ENCODE measurements around the gene LY6G6C.

The LY6G6C gene

DNA sequence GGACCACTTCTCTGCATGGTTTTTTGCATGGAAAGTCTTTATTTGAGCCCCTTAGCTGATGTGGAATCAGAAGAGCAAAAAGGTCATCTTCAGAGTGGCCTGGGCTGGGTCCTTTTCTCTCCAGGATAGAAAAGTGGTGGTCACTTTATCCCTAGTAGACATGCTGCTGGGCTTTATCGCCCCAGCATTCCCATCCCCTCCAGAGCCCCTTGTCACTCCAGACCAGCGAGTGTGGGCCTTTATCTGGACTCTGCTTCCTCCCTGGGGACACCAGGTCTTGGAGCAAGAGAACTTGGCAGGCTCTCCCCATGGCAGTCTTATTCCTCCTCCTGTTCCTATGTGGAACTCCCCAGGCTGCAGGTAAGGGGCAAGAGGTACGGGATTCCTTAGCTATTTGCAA, 14.9 kb downstream of the LY6G6C start, which contains the start of gene LY6G6F:
TSS of gene LY6G6F (plus strand) at position 268 of the 400 bp plus-strand sequence. CDS start at position 309, 41 bp downstream.
- no peak within 1 kb of the TSS for H3K4me3 ChIP-seq (ENCODE audit: low read length)

DNA sequence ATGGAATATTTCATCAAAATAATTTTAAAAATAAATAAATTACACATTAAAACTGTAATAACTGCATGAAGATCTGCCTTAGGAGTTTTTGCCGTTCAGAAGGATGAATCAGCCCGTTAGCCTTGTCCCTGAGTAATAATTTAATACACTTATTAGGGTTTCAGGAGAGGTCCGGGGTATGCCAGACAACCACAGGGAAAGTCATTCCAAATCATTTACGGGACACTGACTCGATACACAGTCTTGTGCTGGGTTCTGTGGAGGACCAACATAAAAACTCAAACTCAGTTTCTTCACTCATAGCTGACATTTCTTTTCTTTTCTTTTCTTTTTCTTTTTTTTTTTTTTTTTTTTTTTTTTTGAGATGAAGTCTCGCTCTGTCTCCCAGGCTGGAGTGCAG, 15.6 kb downstream of the LY6G6C start:
- H3K36me3 ChIP-seq (ENCODE audit: control insufficient read depth, insufficient read depth, low read length), result no peaks in the 10 kb centered on the region
- no peak overlapping the region for H3K4me3 ChIP-seq (ENCODE audit: low read length)
- peaks cover 24% of the 10 kb centered on the region for H3K4me1 ChIP-seq (ENCODE audit: control insufficient read depth, insufficient read depth, low read length)
- no peaks in the 10 kb centered on the region for H3K27me3 ChIP-seq (ENCODE audit: control insufficient read depth, insufficient read depth, low read length)
- H3K9ac ChIP-seq (ENCODE audit: low read length), result no peak overlapping the region
- H3K9me3 ChIP-seq (ENCODE audit: control insufficient read depth, low read length), result no peaks in the 10 kb centered on the region

More for the DNA sequence above, 14.9 kb downstream of the LY6G6C start, which contains the start of gene LY6G6F:
- Histone ChIP-seq H3K36me3 (ENCODE audit: control insufficient read depth, insufficient read depth, low read length) (no peaks in the 10 kb centered on the region), H3K27me3 (ENCODE audit: control insufficient read depth, insufficient read depth, low read length) (no peaks in the 10 kb centered on the region), H3K4me1 (ENCODE audit: control insufficient read depth, insufficient read depth, low read length) (peaks cover 26% of the 10 kb centered on the region), H3K9me3 (ENCODE audit: control insufficient read depth, low read length) (no peaks in the 10 kb centered on the region), H3K9ac (ENCODE audit: low read length) (no peak within 1 kb of the TSS)

DNA sequence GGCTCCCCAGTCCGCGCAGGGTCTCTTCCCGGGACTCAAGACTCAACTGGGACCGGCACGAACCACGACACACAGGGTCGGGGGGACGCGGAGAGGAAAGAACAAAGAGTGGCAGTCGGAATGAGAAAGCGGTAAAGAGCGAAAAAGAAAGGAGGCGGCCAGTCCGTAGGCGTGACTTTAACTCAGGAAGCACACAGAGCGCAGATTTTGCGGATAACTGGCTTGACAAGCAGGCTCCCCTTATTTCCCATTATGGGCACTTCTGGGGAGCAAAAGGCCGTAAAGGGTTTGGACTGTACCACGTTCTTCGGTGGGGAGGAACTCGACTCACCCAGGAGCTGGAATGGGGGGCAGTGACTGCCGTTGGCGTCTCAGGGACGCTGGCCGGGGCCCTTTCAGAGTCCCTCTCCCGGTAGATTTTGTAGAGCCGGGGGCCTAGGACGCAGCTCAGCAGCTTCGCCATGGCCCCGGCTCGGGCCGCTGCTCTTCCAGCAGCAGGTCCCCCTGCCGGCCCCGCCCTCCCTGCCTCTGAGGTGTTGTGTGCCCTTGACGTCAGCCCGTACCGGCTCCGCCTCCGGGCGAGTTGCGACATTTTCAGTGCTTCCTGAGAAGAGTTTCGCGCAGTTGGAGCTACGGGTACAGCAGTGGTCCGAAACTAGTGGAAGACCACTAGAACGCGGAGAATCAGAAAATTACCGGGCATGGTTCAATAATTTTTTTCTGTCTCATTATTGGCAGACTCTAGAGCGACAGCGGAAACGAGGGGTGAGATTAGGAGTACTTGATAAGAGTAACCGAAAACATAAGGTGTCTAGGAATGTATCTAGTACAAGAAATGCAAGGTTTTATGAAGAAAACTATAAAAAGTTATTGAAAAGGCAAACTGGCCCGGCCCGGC, 18.5 kb downstream of the LY6G6C start, which contains the start of gene ABHD16A:
TSS of gene ABHD16A (minus strand) at position 506 of the 898 bp plus-strand sequence. CDS start at position 463, 43 bp downstream.
- H3K36me3 ChIP-seq (ENCODE audit: control insufficient read depth, insufficient read depth, low read length), result no peaks in the 10 kb centered on the region
- H3K4me1 ChIP-seq (ENCODE audit: control insufficient read depth, insufficient read depth, low read length), result peaks cover 18% of the 10 kb centered on the region
- no peaks in the 10 kb centered on the region for H3K9me3 ChIP-seq (ENCODE audit: control insufficient read depth, low read length)
- no peaks in the 10 kb centered on the region for H3K27me3 ChIP-seq (ENCODE audit: control insufficient read depth, insufficient read depth, low read length)
- peak within 1 kb of the TSS; percentile 82 for H3K9ac ChIP-seq (ENCODE audit: low read length)
- H3K4me3 ChIP-seq (ENCODE audit: low read length), result peak within 1 kb of the TSS; percentile 47

DNA sequence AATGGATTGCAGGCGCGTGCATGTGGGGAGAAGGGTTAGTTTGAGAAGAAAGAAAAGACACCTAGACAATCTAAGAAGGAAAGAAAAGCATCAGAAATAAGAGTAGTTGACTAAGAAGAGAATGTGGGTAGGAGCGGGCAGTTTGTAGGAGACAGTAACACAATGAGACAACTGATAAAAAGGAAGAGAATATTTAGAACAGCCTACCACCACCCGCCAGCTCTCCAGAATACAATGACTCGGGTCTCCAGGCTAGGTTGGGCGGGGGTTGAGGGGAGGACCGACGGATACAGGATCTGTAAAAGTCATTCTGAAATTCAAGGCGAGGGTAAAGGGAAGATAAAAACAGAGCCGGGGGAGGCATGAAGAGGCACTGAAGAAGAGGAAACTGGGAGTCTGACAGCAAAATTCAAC, 19.1 kb downstream of the LY6G6C start:
- H3K9me3 ChIP-seq (ENCODE audit: control insufficient read depth, low read length), result no peaks in the 10 kb centered on the region
- peak overlapping the region; percentile 82 for H3K9ac ChIP-seq (ENCODE audit: low read length)
- H3K27me3 ChIP-seq (ENCODE audit: control insufficient read depth, insufficient read depth, low read length), result no peaks in the 10 kb centered on the region
- no peaks in the 10 kb centered on the region for H3K36me3 ChIP-seq (ENCODE audit: control insufficient read depth, insufficient read depth, low read length)
- H3K4me1 ChIP-seq (ENCODE audit: control insufficient read depth, insufficient read depth, low read length), result peaks cover 18% of the 10 kb centered on the region
- peak overlapping the region; percentile 47 for H3K4me3 ChIP-seq (ENCODE audit: low read length)

DNA sequence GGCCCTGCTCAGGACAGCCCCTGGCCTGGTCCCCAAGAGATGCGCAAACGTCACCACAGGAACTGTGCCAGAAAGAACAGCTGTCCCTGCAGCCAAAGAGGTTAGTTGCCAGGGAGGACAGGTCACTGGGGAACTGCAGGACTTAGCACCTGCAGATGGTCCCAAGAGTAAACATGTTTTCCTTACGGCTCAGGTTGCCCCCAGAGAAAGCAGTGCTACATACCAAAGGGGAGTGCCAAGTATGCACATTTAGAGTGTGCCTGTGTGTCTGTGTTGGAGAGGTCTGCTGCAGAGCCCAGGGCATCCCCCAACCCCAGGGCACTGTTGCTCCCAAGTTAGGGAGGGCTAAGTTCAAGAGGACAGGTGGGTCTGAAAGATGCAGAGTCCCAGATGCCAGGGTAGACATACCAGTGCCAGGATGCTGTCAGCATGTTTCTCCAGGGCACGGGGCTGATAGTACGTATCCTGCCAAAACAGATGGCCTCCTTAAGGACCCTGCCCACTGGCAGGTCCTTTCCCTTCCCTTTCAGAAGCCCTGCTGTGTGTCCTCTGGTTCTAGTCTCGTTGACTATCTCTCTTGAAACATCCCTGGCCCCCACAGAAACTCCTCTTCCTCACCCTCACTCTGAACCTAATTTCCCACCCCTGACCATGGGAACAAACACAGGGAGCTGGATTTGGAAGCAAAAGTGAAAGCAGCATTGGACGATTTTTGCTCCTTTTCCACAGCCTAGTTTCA, 19.7 kb downstream of the LY6G6C start:
- peak overlapping the region; percentile 47 for H3K4me3 ChIP-seq (ENCODE audit: low read length)
- no peaks in the 10 kb centered on the region for H3K9me3 ChIP-seq (ENCODE audit: control insufficient read depth, low read length)
- no peaks in the 10 kb centered on the region for H3K36me3 ChIP-seq (ENCODE audit: control insufficient read depth, insufficient read depth, low read length)
- no peaks in the 10 kb centered on the region for H3K27me3 ChIP-seq (ENCODE audit: control insufficient read depth, insufficient read depth, low read length)
- peak overlapping the region; percentile 82 for H3K9ac ChIP-seq (ENCODE audit: low read length)
- peaks cover 18% of the 10 kb centered on the region for H3K4me1 ChIP-seq (ENCODE audit: control insufficient read depth, insufficient read depth, low read length)

DNA sequence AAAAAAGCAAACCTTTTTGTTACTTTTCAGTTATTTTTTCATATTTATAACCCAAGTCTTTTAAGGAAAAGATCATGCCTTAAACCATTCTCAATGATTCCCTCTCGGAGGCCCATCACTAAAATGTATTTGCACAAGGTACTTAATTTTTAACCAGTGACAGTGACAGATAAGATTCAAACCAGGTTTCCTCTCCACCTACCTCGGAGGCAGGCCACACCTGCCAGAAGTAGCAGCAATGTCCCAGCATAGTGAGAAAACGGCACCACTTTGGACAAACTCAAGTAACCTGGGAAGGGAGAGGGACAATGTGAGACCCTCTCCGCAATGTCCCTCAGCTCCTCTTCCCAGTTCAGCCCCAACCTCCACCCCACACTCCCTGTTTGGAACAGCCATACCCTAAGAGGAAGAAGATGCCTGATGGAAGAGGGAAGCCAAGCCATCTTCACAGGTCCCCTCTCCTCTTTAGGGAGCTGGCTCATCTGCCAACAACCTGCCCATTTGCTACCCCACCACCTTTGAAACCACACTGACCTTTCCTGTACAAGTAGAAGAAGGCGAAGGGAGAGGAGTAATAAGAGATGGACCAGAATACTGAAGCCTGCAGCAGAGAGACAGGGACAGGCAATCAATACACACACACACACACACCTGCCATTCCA, 20.7 kb downstream of the LY6G6C start:
- H3K4me3 ChIP-seq (ENCODE audit: low read length), result no peak overlapping the region
- no peaks in the 10 kb centered on the region for H3K36me3 ChIP-seq (ENCODE audit: control insufficient read depth, insufficient read depth, low read length)
- peaks cover 18% of the 10 kb centered on the region for H3K4me1 ChIP-seq (ENCODE audit: control insufficient read depth, insufficient read depth, low read length)
- H3K9me3 ChIP-seq (ENCODE audit: control insufficient read depth, low read length), result no peaks in the 10 kb centered on the region
- H3K9ac ChIP-seq (ENCODE audit: low read length), result no peak overlapping the region
- H3K27me3 ChIP-seq (ENCODE audit: control insufficient read depth, insufficient read depth, low read length), result no peaks in the 10 kb centered on the region

DNA sequence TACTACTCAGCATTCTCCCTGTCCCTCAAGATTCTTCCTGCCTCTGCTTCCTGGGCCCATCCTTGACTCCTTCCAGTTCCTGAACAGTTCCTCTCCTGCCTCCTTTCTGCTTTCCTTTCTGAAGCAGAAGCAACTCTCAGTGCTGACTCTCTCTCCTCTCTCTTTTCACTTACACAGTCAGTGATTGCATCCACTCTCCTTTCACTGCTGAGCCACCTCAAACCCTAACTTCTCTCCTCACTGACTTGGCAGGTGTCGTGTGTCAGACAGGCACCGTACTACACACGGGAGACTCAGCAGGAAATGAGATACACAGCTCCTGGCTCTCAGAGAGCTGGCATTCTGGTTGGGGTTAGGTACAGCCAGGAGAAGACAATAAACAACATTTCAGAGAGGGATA, 24.0 kb downstream of the LY6G6C start:
- Histone ChIP-seq H3K4me1 (ENCODE audit: control insufficient read depth, insufficient read depth, low read length) (peaks cover 11% of the 10 kb centered on the region), H3K9ac (ENCODE audit: low read length) (no peak overlapping the region), H3K27me3 (ENCODE audit: control insufficient read depth, insufficient read depth, low read length) (no peaks in the 10 kb centered on the region), H3K9me3 (ENCODE audit: control insufficient read depth, low read length) (no peaks in the 10 kb centered on the region), H3K4me3 (ENCODE audit: low read length) (no peak overlapping the region), H3K36me3 (ENCODE audit: control insufficient read depth, insufficient read depth, low read length) (no peaks in the 10 kb centered on the region)

DNA sequence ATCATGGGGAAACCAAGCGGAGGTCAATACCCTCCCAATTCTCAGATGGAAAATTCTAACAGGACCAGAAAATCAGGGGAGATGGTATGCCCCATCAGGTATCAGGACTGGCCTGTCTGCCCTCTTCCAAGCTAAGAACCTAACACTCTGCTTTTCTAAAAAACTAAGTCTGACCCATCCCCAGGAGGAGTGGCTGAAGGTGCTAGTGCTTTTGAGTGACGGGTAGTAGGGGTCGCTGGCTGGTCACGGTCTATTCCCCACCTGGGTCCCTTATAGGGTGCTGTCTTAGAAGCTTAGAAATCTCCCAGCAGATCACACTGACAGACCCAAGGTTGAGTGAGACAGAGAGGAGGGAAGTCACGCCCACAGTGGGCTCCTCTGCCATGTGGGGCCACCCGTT, 28.0 kb downstream of the LY6G6C start:
- H3K9me3 ChIP-seq (ENCODE audit: control insufficient read depth, low read length), result no peaks in the 10 kb centered on the region
- no peaks in the 10 kb centered on the region for H3K27me3 ChIP-seq (ENCODE audit: control insufficient read depth, insufficient read depth, low read length)
- no peak overlapping the region for H3K9ac ChIP-seq (ENCODE audit: low read length)
- no peak overlapping the region for H3K4me3 ChIP-seq (ENCODE audit: low read length)
- H3K4me1 ChIP-seq (ENCODE audit: control insufficient read depth, insufficient read depth, low read length), result peaks cover 21% of the 10 kb centered on the region
- H3K36me3 ChIP-seq (ENCODE audit: control insufficient read depth, insufficient read depth, low read length), result peaks cover 16% of the 10 kb centered on the region

DNA sequence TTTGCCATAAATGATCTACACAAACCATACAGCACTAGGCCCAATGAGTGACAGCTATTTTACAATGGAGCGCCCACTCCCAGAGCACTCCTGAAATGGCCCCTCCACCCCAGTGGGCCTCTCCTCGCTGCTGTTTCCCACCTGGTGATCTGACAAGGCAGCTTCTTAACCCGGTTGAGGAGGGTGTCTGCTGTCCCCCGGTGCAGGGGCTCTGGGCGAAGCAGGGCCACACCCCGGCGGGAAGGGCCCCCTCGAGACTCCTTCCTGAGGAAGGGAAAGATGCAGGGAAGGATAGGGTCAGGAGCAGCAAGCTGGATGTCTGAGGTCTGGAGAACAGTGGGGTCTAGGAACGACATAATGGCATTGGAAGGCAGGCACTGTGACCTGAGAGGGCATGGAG, 28.7 kb downstream of the LY6G6C start:
- H3K36me3 ChIP-seq (ENCODE audit: control insufficient read depth, insufficient read depth, low read length), result peaks cover 23% of the 10 kb centered on the region

DNA sequence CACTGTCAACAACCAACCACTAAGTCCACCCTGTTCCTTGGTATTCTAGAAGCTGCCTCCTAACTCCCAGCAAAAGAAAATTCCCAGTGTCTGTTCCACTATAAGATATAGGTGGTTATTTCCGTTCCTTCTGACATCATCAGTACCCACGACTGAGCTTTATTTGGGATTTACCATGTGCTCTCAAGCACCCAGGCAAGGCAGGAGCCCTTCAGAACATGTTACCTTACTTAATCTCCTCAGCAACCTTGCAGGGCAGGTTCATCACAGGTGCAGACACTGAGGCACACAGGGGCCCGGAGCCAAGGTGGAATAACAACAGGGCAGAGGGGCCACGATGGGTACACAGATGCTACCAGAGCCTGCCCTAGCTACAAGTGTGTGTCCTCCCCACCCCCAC, 29.2 kb downstream of the LY6G6C start:
- no peak overlapping the region for H3K4me3 ChIP-seq (ENCODE audit: low read length)
- H3K36me3 ChIP-seq (ENCODE audit: control insufficient read depth, insufficient read depth, low read length), result peaks cover 24% of the 10 kb centered on the region
- peaks cover 21% of the 10 kb centered on the region for H3K4me1 ChIP-seq (ENCODE audit: control insufficient read depth, insufficient read depth, low read length)
- H3K9ac ChIP-seq (ENCODE audit: low read length), result no peak overlapping the region
- H3K27me3 ChIP-seq (ENCODE audit: control insufficient read depth, insufficient read depth, low read length), result no peaks in the 10 kb centered on the region
- H3K9me3 ChIP-seq (ENCODE audit: control insufficient read depth, low read length), result no peaks in the 10 kb centered on the region

More for the DNA sequence above, 28.7 kb downstream of the LY6G6C start:
- H3K4me3 ChIP-seq (ENCODE audit: low read length), result no peak overlapping the region
- H3K4me1 ChIP-seq (ENCODE audit: control insufficient read depth, insufficient read depth, low read length), result peaks cover 21% of the 10 kb centered on the region
- no peaks in the 10 kb centered on the region for H3K9me3 ChIP-seq (ENCODE audit: control insufficient read depth, low read length)
- H3K27me3 ChIP-seq (ENCODE audit: control insufficient read depth, insufficient read depth, low read length), result no peaks in the 10 kb centered on the region
- no peak overlapping the region for H3K9ac ChIP-seq (ENCODE audit: low read length)

DNA sequence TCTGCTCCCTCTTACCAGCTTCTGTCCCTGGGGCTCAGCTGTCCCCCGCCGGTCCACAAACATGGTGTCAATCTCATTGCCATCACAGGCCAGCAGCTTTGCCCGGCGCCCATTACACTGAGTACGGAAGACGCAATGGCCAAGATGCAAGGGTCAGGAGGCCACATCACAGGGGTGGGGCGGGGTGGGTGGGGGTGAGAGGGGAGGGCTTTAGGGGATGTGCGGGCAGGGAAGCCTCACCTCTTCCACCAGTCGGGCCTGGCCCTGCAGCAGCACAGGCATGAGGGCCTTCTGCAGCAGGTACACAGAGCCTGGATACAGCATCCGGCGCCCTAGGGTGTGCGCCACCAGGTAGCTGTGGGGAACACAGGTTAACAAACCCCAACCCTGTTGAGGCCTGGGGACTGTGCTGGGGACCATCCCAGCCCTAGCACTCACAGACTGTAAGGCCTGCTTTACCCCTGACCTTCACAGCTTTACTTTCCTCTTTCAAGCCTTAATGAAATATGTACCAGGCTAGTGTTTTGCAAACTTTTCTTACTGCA, 29.9 kb downstream of the LY6G6C start:
- Histone ChIP-seq H3K4me1 (ENCODE audit: control insufficient read depth, insufficient read depth, low read length) (peaks cover 21% of the 10 kb centered on the region), H3K9ac (ENCODE audit: low read length) (no peak overlapping the region), H3K27me3 (ENCODE audit: control insufficient read depth, insufficient read depth, low read length) (no peaks in the 10 kb centered on the region), H3K36me3 (ENCODE audit: control insufficient read depth, insufficient read depth, low read length) (peaks cover 24% of the 10 kb centered on the region), H3K4me3 (ENCODE audit: low read length) (no peak overlapping the region), H3K9me3 (ENCODE audit: control insufficient read depth, low read length) (no peaks in the 10 kb centered on the region)
